Body of pancreas (tissue), 4 donors: ENCODE results near the gene GLIS1.

Experiments
- POLR2A ChIP-seq, 3 donors: fragments of 450-650 bp; IDR thresholded peaks; one replicate each; pipeline ENCODE4 v1.6.1; 2016; ENCODE audit warnings: antibody characterized with exemption in 3 of 3, mild to moderate bottlenecking in 2 of 3
- TF ChIP-seq, protein P1 (sequence below), 7 experiments: fragments of 450-650 bp in 4 of 7; fragments of 200-600 bp in 3 of 7; sonication (generic) in 3 of 7; IDR thresholded peaks; one replicate each; pipeline ENCODE4 v1.5.1; 2016 to 2019; ENCODE audit warnings: antibody characterized with exemption in 7 of 7

GRCh38 chr1:53575141-53575954 lies 163.6 kb downstream of the GLIS1 start:
- TF ChIP-seq, protein P1, sequence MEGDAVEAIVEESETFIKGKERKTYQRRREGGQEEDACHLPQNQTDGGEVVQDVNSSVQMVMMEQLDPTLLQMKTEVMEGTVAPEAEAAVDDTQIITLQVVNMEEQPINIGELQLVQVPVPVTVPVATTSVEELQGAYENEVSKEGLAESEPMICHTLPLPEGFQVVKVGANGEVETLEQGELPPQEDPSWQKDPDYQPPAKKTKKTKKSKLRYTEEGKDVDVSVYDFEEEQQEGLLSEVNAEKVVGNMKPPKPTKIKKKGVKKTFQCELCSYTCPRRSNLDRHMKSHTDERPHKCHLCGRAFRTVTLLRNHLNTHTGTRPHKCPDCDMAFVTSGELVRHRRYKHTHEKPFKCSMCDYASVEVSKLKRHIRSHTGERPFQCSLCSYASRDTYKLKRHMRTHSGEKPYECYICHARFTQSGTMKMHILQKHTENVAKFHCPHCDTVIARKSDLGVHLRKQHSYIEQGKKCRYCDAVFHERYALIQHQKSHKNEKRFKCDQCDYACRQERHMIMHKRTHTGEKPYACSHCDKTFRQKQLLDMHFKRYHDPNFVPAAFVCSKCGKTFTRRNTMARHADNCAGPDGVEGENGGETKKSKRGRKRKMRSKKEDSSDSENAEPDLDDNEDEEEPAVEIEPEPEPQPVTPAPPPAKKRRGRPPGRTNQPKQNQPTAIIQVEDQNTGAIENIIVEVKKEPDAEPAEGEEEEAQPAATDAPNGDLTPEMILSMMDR (IDR thresholded peaks at IDR 0.05), result no peak
- TF ChIP-seq POLR2A (IDR thresholded peaks at IDR 0.05), result no peak
